BJ (cell line): ENCODE data around the gene PRKD1. TPM values are rescaled to one million over a fixed set of nuclear protein-coding genes. Genes with fewer than 3 reads are reported as not detected.

Experiments
- CTCF ChIA-PET: fragments of 350-600 bp; formaldehyde crosslinking; extraction: SDS; loops from one replicate; lab custom pipeline; 2021; ENCODE audit warnings: antibody characterized with exemption, inconsistent platforms; lab: Yijun Ruan, JAX
- POLR2A ChIA-PET: fragments of 300-600 bp; sonication (Branson Sonifier 250); formaldehyde crosslinking; extraction: SDS; loops from one replicate; lab custom pipeline; 2021; ENCODE audit warnings: antibody characterized with exemption; lab: Charles Lee
- DNase-seq: peaks from one replicate; pipeline ENCODE4 v3.0.0-alpha.2; 2011; ENCODE audit warnings: low read depth
- H3K27me3 ChIP-seq: 2 replicates; pipeline ENCODE4 v1.6.0; 2011; ENCODE audit warnings: low read length; ENCODE audit not compliant: control insufficient read depth, insufficient read depth
- H3K36me3 ChIP-seq: 2 replicates; pipeline ENCODE4 v1.5.1; 2011; ENCODE audit warnings: low read length; ENCODE audit not compliant: control insufficient read depth, insufficient read depth
- H3K4me3 ChIP-seq: 2 replicates; pipeline ENCODE4 v1.5.1; 2011; ENCODE audit warnings: low read depth, mild to moderate bottlenecking, control low read depth, low read length
- polyA plus RNA-seq: library from polyadenylated mRNA; depleted of rRNA; stranded (reverse); fragments of >200 nt; gene quantifications from 2 replicates; pipeline ENCODE4 v1.2.3, GENCODE V29; 2011
- TF ChIP-seq, protein P1 (sequence below): IDR thresholded peaks from 2 replicates; pipeline ENCODE4 v1.5.1; 2011; ENCODE audit warnings: low read depth, mild to moderate bottlenecking, control low read depth, inconsistent platforms, low read length, moderate library complexity; ENCODE audit not compliant: insufficient read depth

PRKD1 gene
- polyA plus RNA-seq, 1 experiment, result 19.8 TPM

GRCh38 chr14:29773990-29774389 is 153.7 kb downstream of the PRKD1 start:
- DNase-seq, result no peak
- no peaks in the 10 kb centered on the region for H3K27me3 ChIP-seq
- H3K36me3 ChIP-seq, result no peaks in the 10 kb centered on the region
- H3K4me3 ChIP-seq, result no peak overlapping the region
- TF ChIP-seq, protein P1, sequence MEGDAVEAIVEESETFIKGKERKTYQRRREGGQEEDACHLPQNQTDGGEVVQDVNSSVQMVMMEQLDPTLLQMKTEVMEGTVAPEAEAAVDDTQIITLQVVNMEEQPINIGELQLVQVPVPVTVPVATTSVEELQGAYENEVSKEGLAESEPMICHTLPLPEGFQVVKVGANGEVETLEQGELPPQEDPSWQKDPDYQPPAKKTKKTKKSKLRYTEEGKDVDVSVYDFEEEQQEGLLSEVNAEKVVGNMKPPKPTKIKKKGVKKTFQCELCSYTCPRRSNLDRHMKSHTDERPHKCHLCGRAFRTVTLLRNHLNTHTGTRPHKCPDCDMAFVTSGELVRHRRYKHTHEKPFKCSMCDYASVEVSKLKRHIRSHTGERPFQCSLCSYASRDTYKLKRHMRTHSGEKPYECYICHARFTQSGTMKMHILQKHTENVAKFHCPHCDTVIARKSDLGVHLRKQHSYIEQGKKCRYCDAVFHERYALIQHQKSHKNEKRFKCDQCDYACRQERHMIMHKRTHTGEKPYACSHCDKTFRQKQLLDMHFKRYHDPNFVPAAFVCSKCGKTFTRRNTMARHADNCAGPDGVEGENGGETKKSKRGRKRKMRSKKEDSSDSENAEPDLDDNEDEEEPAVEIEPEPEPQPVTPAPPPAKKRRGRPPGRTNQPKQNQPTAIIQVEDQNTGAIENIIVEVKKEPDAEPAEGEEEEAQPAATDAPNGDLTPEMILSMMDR, result no peak
- CTCF ChIA-PET, result interaction anchor here (0.8 to 1.4 kb wide), 2 partner anchors 13 to 305 kb away, joined by 3 read pairs; no protein-coding TSS in a partner anchor
- POLR2A ChIA-PET, result no interaction called here

GRCh38 chr14:29763342-29763858 is 164.2 kb downstream of the PRKD1 start:
- H3K36me3 ChIP-seq, result no peaks in the 10 kb centered on the region
- H3K27me3 ChIP-seq, result no peaks in the 10 kb centered on the region
- POLR2A ChIA-PET, result no interaction called here
- no peak overlapping the region for H3K4me3 ChIP-seq
- DNase-seq, result no peak
- CTCF ChIA-PET, result no interaction called here
- TF ChIP-seq, protein P1, result no peak

DNA sequence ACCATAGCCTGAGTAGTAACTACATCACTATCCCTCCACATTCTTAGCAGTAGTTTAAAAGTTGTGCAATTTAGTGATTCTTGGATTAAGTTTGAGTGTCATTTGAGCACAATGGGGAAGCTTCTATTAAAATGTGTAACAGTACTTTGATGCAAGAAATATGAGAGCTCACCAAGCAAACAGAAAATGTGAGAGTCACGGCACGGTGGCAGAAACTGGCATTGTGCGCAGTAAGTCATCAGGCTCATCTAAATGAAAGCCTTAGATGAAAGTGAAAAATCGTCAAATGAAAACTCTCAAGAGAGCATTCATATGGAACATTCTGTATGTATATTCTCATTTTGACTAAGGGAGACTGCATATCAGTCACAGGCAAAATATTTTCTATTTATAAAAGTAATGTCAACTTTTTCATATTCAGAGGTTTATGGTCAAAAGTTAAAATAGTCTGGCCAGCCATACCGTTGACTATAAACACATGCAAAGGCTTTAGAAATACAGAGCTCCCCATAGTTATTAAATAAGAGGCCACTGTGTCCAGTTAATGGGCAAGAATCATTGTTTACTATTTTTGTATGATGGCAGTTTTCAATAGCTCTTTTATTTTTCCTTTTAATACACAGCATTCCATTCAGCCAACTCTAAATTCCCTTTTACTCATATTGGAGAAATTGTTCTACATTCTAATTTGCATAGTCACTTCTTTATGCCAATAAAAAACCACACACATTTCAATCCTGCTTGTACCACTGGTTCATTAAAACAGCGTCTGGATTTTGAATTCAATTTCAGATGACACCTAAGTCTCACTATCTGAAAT is 167.9 kb downstream of the PRKD1 start:
- no peaks in the 10 kb centered on the region for H3K27me3 ChIP-seq
- ChIA-PET CTCF (no interaction called here), POLR2A (no interaction called here)
- no peaks in the 10 kb centered on the region for H3K36me3 ChIP-seq
- H3K4me3 ChIP-seq, result no peak overlapping the region
- TF ChIP-seq, protein P1, result no peak
- DNase-seq, result no peak

DNA sequence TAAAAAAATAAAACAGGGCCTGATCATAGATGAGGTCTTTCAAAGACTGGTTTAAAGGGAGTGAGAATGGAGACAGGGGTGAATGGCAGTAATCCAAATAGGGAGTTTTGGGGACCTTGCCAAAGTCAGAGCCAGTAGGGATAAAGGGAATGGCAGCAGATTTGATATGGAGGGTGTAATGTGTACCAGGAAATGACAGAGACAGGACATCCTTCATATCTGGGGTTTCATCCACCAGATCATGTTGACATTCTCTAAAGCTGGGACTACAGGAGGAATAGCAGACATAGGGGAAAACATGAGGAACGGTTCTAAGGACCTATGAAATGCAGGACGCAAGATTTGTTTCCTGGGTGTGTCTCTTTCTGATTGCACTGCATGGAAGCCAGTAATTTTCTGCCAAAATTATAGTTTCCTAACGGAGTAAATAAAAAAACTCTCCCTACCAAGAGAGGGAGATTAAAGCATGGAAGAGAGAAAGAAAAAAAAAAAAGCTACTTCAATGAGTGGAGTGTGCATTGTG is 169.9 kb downstream of the PRKD1 start:
- Histone ChIP-seq H3K4me3 (no peak overlapping the region), H3K27me3 (no peaks in the 10 kb centered on the region), H3K36me3 (no peaks in the 10 kb centered on the region)
- TF ChIP-seq, protein P1, result no peak
- DNase-seq, result no peak
- ChIA-PET POLR2A (no interaction called here), CTCF (interaction anchor here (0.6 kb wide), 2 partner anchors 84 to 118 kb away, joined by 3 read pairs; no protein-coding TSS in a partner anchor)

- DNase-seq, result no peak
- TF ChIP-seq, protein P1, result no peak
- ChIA-PET POLR2A (no interaction called here), CTCF (no interaction called here)
- Histone ChIP-seq H3K27me3 (no peaks in the 10 kb centered on the region), H3K36me3 (no peaks in the 10 kb centered on the region), H3K4me3 (no peak overlapping the region)
These were observed 170.4 kb downstream of the PRKD1 start for GRCh38 chr14:29757188-29757680.
